ENCODE results near the gene ZNF609. TPM values are rescaled to one million over a fixed set of nuclear protein-coding genes. Genes with fewer than 3 reads are reported as not detected.
"Not testable (repeated sequence)": the region's sequence is repeated elsewhere in the genome, so short reads cannot be mapped to it uniquely, and the experiment has no call there.

ZNF609 gene
- total and polyA plus RNA-seq, 4 donors, result 8.1 to 54.2 (median 22.0) TPM

DNA sequence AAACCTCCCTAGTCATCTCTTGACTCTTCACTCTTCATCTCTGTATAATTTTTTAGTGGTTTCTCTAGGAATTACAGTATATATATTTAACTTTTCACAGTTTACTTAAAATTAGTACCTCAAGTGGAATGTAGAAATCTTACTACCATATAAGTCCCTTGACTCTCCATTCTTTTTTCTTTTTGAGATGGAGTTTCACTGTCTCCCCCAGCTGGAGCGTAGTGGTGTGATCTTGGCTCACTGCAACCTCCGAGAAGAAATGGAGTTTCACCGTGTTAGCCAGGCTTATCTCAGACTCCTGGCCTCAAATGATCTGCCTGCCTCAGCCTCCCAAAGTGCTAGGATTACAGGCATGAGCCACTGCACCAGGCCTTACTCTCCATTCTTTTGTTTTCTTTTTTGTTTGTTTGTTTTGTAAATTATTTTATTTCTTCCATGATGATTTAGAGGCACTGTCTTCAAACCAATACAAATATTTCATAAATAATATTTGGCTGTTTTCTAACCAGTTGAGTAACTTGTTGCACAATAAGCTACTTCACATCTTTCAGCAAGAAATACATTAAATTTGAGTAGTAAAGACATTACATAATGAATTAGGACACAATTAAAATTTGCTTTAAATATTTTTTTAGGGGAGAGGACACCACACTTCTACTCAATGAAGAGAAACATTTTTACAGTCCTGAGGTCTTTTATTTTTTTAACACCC lies 170.2 kb downstream of the ZNF609 start:
- TF ChIP-seq, protein P1, sequence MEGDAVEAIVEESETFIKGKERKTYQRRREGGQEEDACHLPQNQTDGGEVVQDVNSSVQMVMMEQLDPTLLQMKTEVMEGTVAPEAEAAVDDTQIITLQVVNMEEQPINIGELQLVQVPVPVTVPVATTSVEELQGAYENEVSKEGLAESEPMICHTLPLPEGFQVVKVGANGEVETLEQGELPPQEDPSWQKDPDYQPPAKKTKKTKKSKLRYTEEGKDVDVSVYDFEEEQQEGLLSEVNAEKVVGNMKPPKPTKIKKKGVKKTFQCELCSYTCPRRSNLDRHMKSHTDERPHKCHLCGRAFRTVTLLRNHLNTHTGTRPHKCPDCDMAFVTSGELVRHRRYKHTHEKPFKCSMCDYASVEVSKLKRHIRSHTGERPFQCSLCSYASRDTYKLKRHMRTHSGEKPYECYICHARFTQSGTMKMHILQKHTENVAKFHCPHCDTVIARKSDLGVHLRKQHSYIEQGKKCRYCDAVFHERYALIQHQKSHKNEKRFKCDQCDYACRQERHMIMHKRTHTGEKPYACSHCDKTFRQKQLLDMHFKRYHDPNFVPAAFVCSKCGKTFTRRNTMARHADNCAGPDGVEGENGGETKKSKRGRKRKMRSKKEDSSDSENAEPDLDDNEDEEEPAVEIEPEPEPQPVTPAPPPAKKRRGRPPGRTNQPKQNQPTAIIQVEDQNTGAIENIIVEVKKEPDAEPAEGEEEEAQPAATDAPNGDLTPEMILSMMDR (IDR thresholded peaks at IDR 0.05; ENCODE audit: control extremely low read depth, extremely low read depth), result no peak
- ATAC-seq (ENCODE audit: insufficient read depth, low FRiP score), result no peak
- Histone ChIP-seq H3K4me3 (no peak overlapping the region), H3K9ac (ENCODE audit: insufficient read depth in 1 of 2, low read length in 2 of 2) (peak overlapping the region in 1 of 2 donors; percentile 67), H3K27me3 (ENCODE audit: control insufficient read depth in 3 of 3, insufficient read depth in 3 of 3, low read length in 2 of 3) (no peaks in the 10 kb centered on the region), H3K27ac (ENCODE audit: low read depth in 1 of 2, low read length in 1 of 2) (no peak overlapping the region), H3K9me3 (ENCODE audit: control insufficient read depth in 4 of 4, insufficient read depth in 3 of 4, low read length in 3 of 4) (no peaks in the 10 kb centered on the region), H3K36me3 (ENCODE audit: control insufficient read depth in 4 of 4, insufficient read depth in 4 of 4, low read length in 4 of 4) (peaks cover 0 to 7% (median 2%) of the 10 kb centered on the region in 4 donors), H3K4me1 (ENCODE audit: control insufficient read depth in 5 of 5, insufficient read depth in 5 of 5, low read length in 5 of 5) (peaks cover 5 to 19% (median 16%) of the 10 kb centered on the region in 5 donors)
- WGBS, 2 donors, result 42 to 66% methylated on average over 3 of the region's 3 CpGs
- DNase-seq, result peak in 2 of 3 donors; percentile 43 to 70

DNA sequence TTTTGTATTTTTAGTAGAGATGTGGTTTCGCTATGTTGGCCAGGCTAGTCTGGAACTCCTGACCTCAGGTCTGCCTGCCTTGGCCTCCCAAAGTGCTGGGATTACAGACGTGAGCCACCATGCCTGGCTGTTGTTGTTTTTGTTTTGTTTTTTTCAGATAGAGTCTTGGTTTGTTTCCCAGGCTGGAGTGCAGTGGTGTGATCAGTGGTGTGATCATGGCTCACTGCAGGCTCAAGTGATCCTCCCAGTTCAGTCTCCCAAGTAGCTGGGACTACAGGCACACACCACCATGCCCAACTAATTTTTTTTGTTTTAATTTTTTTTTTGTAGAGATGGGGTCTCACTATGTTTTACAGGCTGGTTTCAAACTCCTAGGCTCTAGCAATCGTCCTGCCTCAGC lies 172.3 kb downstream of the ZNF609 start:
- WGBS, 2 donors, result 94 to 97% methylated on average over 3 of the region's 3 CpGs
- H3K27me3 ChIP-seq (ENCODE audit: control insufficient read depth in 3 of 3, insufficient read depth in 3 of 3, low read length in 2 of 3); DNase-seq; H3K36me3 ChIP-seq (ENCODE audit: control insufficient read depth in 4 of 4, insufficient read depth in 4 of 4, low read length in 4 of 4); H3K9ac ChIP-seq (ENCODE audit: insufficient read depth in 1 of 2, low read length in 2 of 2); H3K4me3 ChIP-seq; ATAC-seq (ENCODE audit: insufficient read depth, low FRiP score); H3K9me3 ChIP-seq (ENCODE audit: control insufficient read depth in 4 of 4, insufficient read depth in 3 of 4, low read length in 3 of 4); H3K27ac ChIP-seq (ENCODE audit: low read depth in 1 of 2, low read length in 1 of 2): not testable (repeated sequence)
- H3K4me1 ChIP-seq (ENCODE audit: control insufficient read depth in 5 of 5, insufficient read depth in 5 of 5, low read length in 5 of 5), result peaks cover 6 to 31% (median 27%) of the 10 kb centered on the region in 5 donors

DNA sequence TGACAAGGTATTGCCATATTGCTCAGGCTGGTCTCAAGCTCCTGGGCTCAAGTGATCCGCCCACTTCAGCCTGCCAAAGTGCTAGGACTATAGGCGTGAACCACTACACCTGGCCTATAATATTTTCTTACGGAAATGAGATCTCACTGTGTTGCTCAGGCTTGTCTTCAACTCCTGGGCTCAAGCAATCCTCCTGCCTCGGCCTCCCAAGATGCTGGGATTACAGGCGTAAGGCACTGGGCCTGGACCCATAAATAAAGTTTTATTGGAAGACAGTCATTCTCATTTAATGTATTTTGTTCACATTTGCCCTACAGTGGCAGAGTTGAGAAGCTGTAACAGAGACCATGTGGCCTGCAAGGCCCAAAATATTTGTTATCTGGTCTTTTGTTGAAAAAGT lies 173.0 kb downstream of the ZNF609 start:
- Histone ChIP-seq H3K9me3 (ENCODE audit: control insufficient read depth in 4 of 4, insufficient read depth in 3 of 4, low read length in 3 of 4) (peaks cover 0 to 5% (median 0%) of the 10 kb centered on the region in 4 donors), H3K9ac (ENCODE audit: insufficient read depth in 1 of 2, low read length in 2 of 2) (no peak overlapping the region), H3K4me1 (ENCODE audit: control insufficient read depth in 5 of 5, insufficient read depth in 5 of 5, low read length in 5 of 5) (peaks cover 6 to 31% (median 27%) of the 10 kb centered on the region in 5 donors), H3K27me3 (ENCODE audit: control insufficient read depth in 3 of 3, insufficient read depth in 3 of 3, low read length in 2 of 3) (no peaks in the 10 kb centered on the region), H3K4me3 (no peak overlapping the region), H3K27ac (ENCODE audit: low read depth in 1 of 2, low read length in 1 of 2) (no peak overlapping the region), H3K36me3 (ENCODE audit: control insufficient read depth in 4 of 4, insufficient read depth in 4 of 4, low read length in 4 of 4) (peaks cover 0 to 5% (median 3%) of the 10 kb centered on the region in 4 donors)
- TF ChIP-seq, protein P1 (IDR thresholded peaks at IDR 0.05; ENCODE audit: control extremely low read depth, extremely low read depth), result no peak
- ATAC-seq (ENCODE audit: insufficient read depth, low FRiP score), result no peak
- 93 to 99% methylated on average over 5 of the region's 5 CpGs for WGBS, 2 donors
- no peak for DNase-seq

DNA sequence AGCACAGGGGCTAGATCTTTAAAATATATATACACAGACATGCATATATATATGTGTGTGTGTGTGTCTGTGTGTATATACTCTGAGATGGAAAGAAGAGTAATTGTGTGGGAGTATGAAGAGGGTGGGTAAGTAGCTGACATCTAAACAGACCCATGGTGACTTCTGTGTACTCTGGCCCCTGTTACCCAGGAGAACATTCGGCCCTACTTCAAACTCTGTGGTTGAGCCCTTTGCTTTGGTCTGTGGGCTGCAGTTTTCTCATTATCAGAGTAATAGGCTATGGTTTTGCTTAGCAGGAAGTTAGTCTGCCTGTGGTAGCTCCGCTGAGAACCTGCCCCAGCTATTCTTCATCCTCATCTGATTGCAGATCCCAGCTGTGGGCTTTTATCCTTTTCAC lies 173.6 kb downstream of the ZNF609 start:
- no peak overlapping the region for H3K4me3 ChIP-seq
- no peaks in the 10 kb centered on the region for H3K27me3 ChIP-seq (ENCODE audit: control insufficient read depth in 3 of 3, insufficient read depth in 3 of 3, low read length in 2 of 3)
- ATAC-seq (ENCODE audit: insufficient read depth, low FRiP score) (no peak), DNase-seq (peak in 1 of 3 donors; percentile 38)
- no peak overlapping the region for H3K9ac ChIP-seq (ENCODE audit: insufficient read depth in 1 of 2, low read length in 2 of 2)
- TF ChIP-seq, protein P1 (IDR thresholded peaks at IDR 0.05; ENCODE audit: control extremely low read depth, extremely low read depth), result no peak
- H3K4me1 ChIP-seq (ENCODE audit: control insufficient read depth in 5 of 5, insufficient read depth in 5 of 5, low read length in 5 of 5), result peaks cover 6 to 31% (median 27%) of the 10 kb centered on the region in 5 donors
- peaks cover 0 to 5% (median 3%) of the 10 kb centered on the region in 4 donors for H3K36me3 ChIP-seq (ENCODE audit: control insufficient read depth in 4 of 4, insufficient read depth in 4 of 4, low read length in 4 of 4)
- 30 to 32% methylated on average over 2 of the region's 2 CpGs for WGBS, 2 donors
- H3K27ac ChIP-seq (ENCODE audit: low read depth in 1 of 2, low read length in 1 of 2), result no peak overlapping the region
- H3K9me3 ChIP-seq (ENCODE audit: control insufficient read depth in 4 of 4, insufficient read depth in 3 of 4, low read length in 3 of 4), result peaks cover 0 to 5% (median 0%) of the 10 kb centered on the region in 4 donors
